HG02763 (cell line): ENCODE measurements around the gene UBAC2.

Source experiments
- ATAC-seq: cut with Tn5 transposase; IDR thresholded peaks from one replicate; pipeline ENCODE4 v1.9.1; 2021; ENCODE audit warnings: mild to moderate bottlenecking, moderate library complexity; ENCODE audit not compliant: unreplicated experiment

UBAC2 gene

GRCh38 chr13:99352351-99353245 is 151.9 kb downstream of the UBAC2 start:
- no peak for ATAC-seq

GRCh38 chr13:99353246-99353600 is 152.6 kb downstream of the UBAC2 start:
- ATAC-seq, result no peak

GRCh38 chr13:99353836-99354235 is 153.2 kb downstream of the UBAC2 start:
- ATAC-seq, result no peak

- ATAC-seq, result no peak
Measured at GRCh38 chr13:99354371-99354951, 153.8 kb downstream of the UBAC2 start.

- ATAC-seq, result no peak
Measured at GRCh38 chr13:99355267-99356011, 154.8 kb downstream of the UBAC2 start.

- no peak for ATAC-seq
Measured at GRCh38 chr13:99356012-99356261, 155.3 kb downstream of the UBAC2 start.

GRCh38 chr13:99356262-99357091 is 155.8 kb downstream of the UBAC2 start:
- peak; percentile 49 for ATAC-seq

GRCh38 chr13:99357131-99357596 is 156.5 kb downstream of the UBAC2 start:
- ATAC-seq, result peak; percentile 27

GRCh38 chr13:99357941-99358340 is 157.3 kb downstream of the UBAC2 start:
- ATAC-seq, result no peak

- no peak for ATAC-seq
Measured at GRCh38 chr13:99359528-99359927, 158.9 kb downstream of the UBAC2 start.

GRCh38 chr13:99360696-99361095 is 160.0 kb downstream of the UBAC2 start:
- ATAC-seq, result no peak

GRCh38 chr13:99361197-99361596 is 160.5 kb downstream of the UBAC2 start:
- no peak for ATAC-seq

GRCh38 chr13:99362362-99362761 is 161.7 kb downstream of the UBAC2 start:
- no peak for ATAC-seq

- no peak for ATAC-seq
Measured at GRCh38 chr13:99363391-99363790, 162.7 kb downstream of the UBAC2 start.

- ATAC-seq, result no peak
Measured at GRCh38 chr13:99363949-99364348, 163.3 kb downstream of the UBAC2 start.

GRCh38 chr13:99366075-99366987 is 165.7 kb downstream of the UBAC2 start:
- no peak for ATAC-seq

GRCh38 chr13:99367106-99367616 is 166.5 kb downstream of the UBAC2 start:
- no peak for ATAC-seq

GRCh38 chr13:99367663-99368448 is 167.2 kb downstream of the UBAC2 start:
- ATAC-seq, result no peak
